HCT116 (cell line): ENCODE results near the gene RNF214. TPM values are rescaled to one million over a fixed set of nuclear protein-coding genes. Genes with fewer than 3 reads are reported as not detected.

Source experiments
- ATAC-seq: fragments of 200-7000 bp; cut with Tn5 transposase; 2 replicates; pipeline ENCODE4 v1.9.1; 2020; ENCODE audit warnings: mild to moderate bottlenecking, moderate library complexity
- BruUV-seq: library from RNA; stranded (reverse); fragments of 400-500 nt; replicated peaks from 2 replicates; lab custom pipeline; 2021; lab: Mats Ljungman, UMichigan
- CTCF ChIA-PET: fragments of 300-600 bp; sonication (Branson Sonifier 250); formaldehyde crosslinking; loops from one replicate; lab custom pipeline; 2021; ENCODE audit warnings: antibody characterized with exemption; lab: Charles Lee
- POLR2A ChIA-PET: fragments of 300-600, 350-600 bp; sonication (Branson Sonifier 250); formaldehyde crosslinking; loops from one replicate; lab custom pipeline; 2021; ENCODE audit warnings: antibody characterized with exemption; lab: Charles Lee
- RAD21 ChIA-PET, 2 experiments: fragments of 300-600 bp; sonication (Branson Sonifier 250); formaldehyde crosslinking; loops; one replicate each; lab custom pipeline; 2023; ENCODE audit warnings: low total read pairs in 2 of 2; ENCODE audit not compliant: uncharacterized antibody in 2 of 2, unreplicated experiment in 2 of 2, low non-redundant PET in 1 of 2; lab: Charles Lee
- DNase-seq: peaks from one replicate; pipeline ENCODE4 v3.0.0-alpha.2; 2010; ENCODE audit warnings: low read depth, low spot score
- H2AFZ ChIP-seq: fragments of 200-600 bp; shearing (Covaris generic), sonication (generic); 2 replicates; pipeline ENCODE4 v1.6.1; 2017; ENCODE audit warnings: low read depth, mixed run types, mixed read lengths, antibody characterized with exemption, low read length; ENCODE audit not compliant: poor library complexity, severe bottlenecking
- H3K27ac ChIP-seq: 2 replicates; pipeline ENCODE4 v1.5.1; 2012; ENCODE audit warnings: low read depth, low read length
- H3K27me3 ChIP-seq: fragments of 200-600 bp; sonication (generic); 2 replicates; pipeline ENCODE4 v1.6.1; 2016; ENCODE audit warnings: mixed run types, low read length, mixed read lengths; ENCODE audit not compliant: insufficient read depth
- H3K36me3 ChIP-seq, 2 experiments: fragments of 200-500 bp in 1 of 2; fragments of 200-600 bp in 1 of 2; sonication (Bioruptor generic) in 1 of 2; sonication (generic) in 1 of 2; 2 replicates each; pipeline versions ENCODE4 v1.5.1 to v1.6.1; 2014 to 2016; ENCODE audit warnings: low read length in 2 of 2, inconsistent platforms in 1 of 2, mixed read lengths in 1 of 2, mixed run types in 1 of 2; ENCODE audit not compliant: insufficient read depth in 2 of 2, control insufficient read depth in 1 of 2
- H3K4me1 ChIP-seq, 2 experiments: fragments of 200-600 bp in 1 of 2; sonication (generic) in 1 of 2; 2 replicates each; pipeline versions ENCODE4 v1.5.1 to v1.6.1; 2012 to 2017; ENCODE audit warnings: low read length in 2 of 2, inconsistent platforms in 1 of 2, mild to moderate bottlenecking in 1 of 2, mixed read lengths in 1 of 2, mixed run types in 1 of 2, moderate library complexity in 1 of 2; ENCODE audit not compliant: insufficient read depth in 2 of 2, control insufficient read depth in 1 of 2
- H3K4me2 ChIP-seq: fragments of 200-600 bp; sonication (generic); 2 replicates; pipeline ENCODE4 v1.6.1; 2017; ENCODE audit warnings: mixed run types, low read length, mixed read lengths
- H3K4me3 ChIP-seq, 2 experiments: fragments of 200-600 bp in 1 of 2; sonication (generic) in 1 of 2; replicated peaks in 1 of 2; 2 replicates each; pipeline ENCODE4 v1.5.1; 2011 to 2016; ENCODE audit warnings: low read length in 2 of 2, control low read depth in 1 of 2, low read depth in 1 of 2, mild to moderate bottlenecking in 1 of 2, mixed read lengths in 1 of 2, mixed run types in 1 of 2
- H3K79me2 ChIP-seq: fragments of 200-600 bp; sonication (generic); 2 replicates; pipeline ENCODE4 v1.6.1; 2017; ENCODE audit warnings: mild to moderate bottlenecking, mixed run types, low read length, moderate library complexity, mixed read lengths; ENCODE audit not compliant: insufficient read depth
- H3K9ac ChIP-seq: fragments of 200-600 bp; sonication (generic); 2 replicates; pipeline ENCODE4 v1.6.1; 2016; ENCODE audit warnings: low read length, mixed read lengths
- H3K9me2 ChIP-seq: fragments of 200-600 bp; sonication (generic), shearing (Covaris generic); 2 replicates; pipeline ENCODE4 v1.6.1; 2017; ENCODE audit warnings: mixed run types, mild to moderate bottlenecking, moderate library complexity; ENCODE audit not compliant: insufficient read depth
- H3K9me3 ChIP-seq, 2 experiments: fragments of 200-500 bp in 1 of 2; fragments of 200-600 bp in 1 of 2; sonication (Bioruptor generic) in 1 of 2; sonication (generic) in 1 of 2; 2 replicates each; pipeline ENCODE4 v1.6.1; 2014 to 2017; ENCODE audit warnings: low read length in 2 of 2, mixed read lengths in 2 of 2, inconsistent platforms in 1 of 2, low read depth in 1 of 2, mild to moderate bottlenecking in 1 of 2, mixed run types in 1 of 2, moderate library complexity in 1 of 2; ENCODE audit not compliant: control insufficient read depth in 1 of 2, insufficient read depth in 1 of 2
- H4K20me1 ChIP-seq: fragments of 200-600 bp; sonication (generic), shearing (Covaris generic); 2 replicates; pipeline ENCODE4 v1.6.1; 2017; ENCODE audit warnings: mixed run types, mild to moderate bottlenecking, moderate library complexity; ENCODE audit not compliant: insufficient read depth
- ATF3 ChIP-seq: IDR thresholded peaks from 2 replicates; pipeline ENCODE4 v1.6.1; 2012
- CBX3 ChIP-seq: IDR thresholded peaks from 2 replicates; pipeline ENCODE4 v1.6.1; 2012; ENCODE audit warnings: low read depth
- CEBPB ChIP-seq: IDR thresholded peaks from 2 replicates; pipeline ENCODE4 v1.6.1; 2012; ENCODE audit warnings: low read depth
- CTCF ChIP-seq, 3 experiments: fragments of 200-600 bp in 1 of 3; sonication (generic) in 1 of 3; IDR thresholded peaks in 2 of 3; conservative IDR thresholded peaks in 1 of 3; 2 replicates each; pipeline ENCODE4 v1.5.1; 2012 to 2017; ENCODE audit warnings: low read depth in 2 of 3, low read length in 2 of 3, antibody characterized with exemption in 1 of 3, borderline replicate concordance in 1 of 3, control low read depth in 1 of 3, mild to moderate bottlenecking in 1 of 3, mixed read lengths in 1 of 3, mixed run types in 1 of 3, moderate library complexity in 1 of 3; ENCODE audit not compliant: insufficient read depth in 1 of 3
- EGR1 ChIP-seq: IDR thresholded peaks from 2 replicates; pipeline ENCODE4 v1.6.1; 2012; ENCODE audit warnings: low read depth
- EZH2 ChIP-seq: fragments of 200-600 bp; sonication (generic); IDR thresholded peaks from 2 replicates; pipeline ENCODE4 v1.6.1; 2017; ENCODE audit warnings: antibody characterized with exemption, mixed run types
- EZH2phosphoT487 ChIP-seq: fragments of 200-600 bp; IDR thresholded peaks from 2 replicates; pipeline ENCODE4 v1.6.1; 2018; ENCODE audit warnings: antibody characterized with exemption, borderline replicate concordance
- MAX ChIP-seq: IDR thresholded peaks from 2 replicates; pipeline ENCODE4 v1.6.1; 2012
- REST ChIP-seq: IDR thresholded peaks from 2 replicates; pipeline ENCODE4 v1.6.1; 2012; ENCODE audit warnings: low read depth
- SIN3A ChIP-seq: IDR thresholded peaks from 2 replicates; pipeline ENCODE4 v1.6.1; 2012; ENCODE audit warnings: low read depth
- SP1 ChIP-seq: IDR thresholded peaks from 2 replicates; pipeline ENCODE4 v1.6.1; 2012; ENCODE audit warnings: low read depth
- SRF ChIP-seq: IDR thresholded peaks from 2 replicates; pipeline ENCODE4 v1.6.1; 2012; ENCODE audit warnings: low read depth
- TCF7L2 ChIP-seq: IDR thresholded peaks from 2 replicates; pipeline ENCODE4 v1.7.0; 2011; ENCODE audit warnings: borderline replicate concordance, inconsistent platforms; ENCODE audit not compliant: insufficient read depth, insufficient read length; ENCODE audit errors: extremely low read depth
- ZNF274 ChIP-seq: fragments of 200-500 bp; sonication (Bioruptor generic); IDR thresholded peaks from 2 replicates; pipeline ENCODE4 v1.6.1; 2014; ENCODE audit warnings: mild to moderate bottlenecking, low read depth, low read length, inconsistent platforms
- intact Hi-C: fragments of 100-400 bp; cut with micrococcal nuclease; formaldehyde crosslinking; loops from 2 replicates; pipeline ENCODE4 v1.10.0; 2022
- total RNA-seq: library from RNA; stranded (reverse); gene quantifications from one replicate; pipeline ENCODE4 v1.2.1, GENCODE V29; 2021; ENCODE audit not compliant: unreplicated experiment

Gene RNF214
- total RNA-seq, 1 experiment from 2014 or later: 29.3 TPM

GRCh38 chr11:117273550-117274289, 41.2 kb downstream of the RNF214 start:
- Histone ChIP-seq H3K27me3 (no peaks in the 10 kb centered on the region), H3K4me2 (no peak overlapping the region), H3K4me1 (0 out of 4 replicates have a peak, but pooled peaks cover 0 to 3% of the 10 kb centered on the region in 2 experiments), H3K36me3 (no peaks in the 10 kb centered on the region), H3K9me2 (no peaks in the 10 kb centered on the region), H2AFZ (no peak overlapping the region), H3K9ac (no peak overlapping the region), H3K4me3 (no peak overlapping the region), H4K20me1 (no peaks in the 10 kb centered on the region), H3K27ac (no peak overlapping the region), H3K9me3 (peaks cover 0 to 5% of the 10 kb centered on the region in 2 experiments; a peak in 1 of 4 replicates), H3K79me2 (no peaks in the 10 kb centered on the region; the same call in 1 of the 2 replicates)
- ChIA-PET RAD21 (no interaction called here), POLR2A (no interaction called here), CTCF (no interaction called here)
- BruUV-seq: no TSS peak
- TF ChIP-seq EZH2 (no peak), REST (no peak), SRF (no peak), EZH2phosphoT487 (no peak)
- ATAC-seq: no peak
- no peak for DNase-seq
- intact Hi-C loops: no loop called here

DNA sequence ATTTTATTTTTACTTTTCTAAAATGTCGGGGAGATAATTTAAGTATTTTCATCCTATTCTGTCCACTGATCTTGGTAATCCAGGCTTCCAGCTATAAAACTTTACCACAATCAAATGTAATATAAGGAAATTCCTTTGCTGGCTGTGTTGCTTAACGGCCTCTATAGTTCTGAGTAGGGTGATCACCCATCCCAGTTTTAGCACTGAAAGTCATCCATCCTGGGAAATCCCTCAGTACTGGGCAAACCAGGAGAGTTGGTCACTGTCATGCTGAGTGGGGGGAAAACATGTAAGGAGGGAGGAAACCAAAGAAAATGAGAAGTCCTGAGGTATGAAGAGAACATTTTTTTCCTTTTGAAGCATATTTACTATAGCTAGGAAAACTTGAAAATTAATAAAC, 45.9 kb downstream of the RNF214 start:
- no peaks in the 10 kb centered on the region for H3K9me2 ChIP-seq
- no peaks in the 10 kb centered on the region for H3K79me2 ChIP-seq
- H3K27ac ChIP-seq: no peak overlapping the region
- peaks cover 0 to 4% of the 10 kb centered on the region in 2 experiments; a peak in 2 of 4 replicates for H3K36me3 ChIP-seq
- ChIA-PET CTCF (no interaction called here), POLR2A (no interaction called here), RAD21 (no interaction called here)
- DNase-seq: no peak
- no peak overlapping the region for H3K4me2 ChIP-seq
- TF ChIP-seq SP1: no peak
- no peak for TF ChIP-seq TCF7L2
- TF ChIP-seq EGR1: no peak
- TF ChIP-seq CEBPB: no peak
- no peak for TF ChIP-seq MAX
- no peak for TF ChIP-seq CBX3
- TF ChIP-seq ATF3: no peak
- no peak for TF ChIP-seq CTCF (IDR thresholded peaks at IDR 0.05 in 2 of 3, conservative IDR thresholded peaks at IDR 0.05 in 1 of 3; ENCODE audit: borderline replicate concordance in 1 of 3, insufficient read depth in 1 of 3, low read depth in 2 of 3, low read length in 2 of 3)
- no peak for TF ChIP-seq ZNF274
- no peak for TF ChIP-seq SIN3A
- BruUV-seq: no TSS peak
- H2AFZ ChIP-seq: no peak overlapping the region
- no peak overlapping the region for H3K9ac ChIP-seq
- intact Hi-C loops: no loop called here
- H3K4me3 ChIP-seq: no peak overlapping the region
- peaks cover 19 to 23% of the 10 kb centered on the region in 2 experiments for H3K4me1 ChIP-seq
- no peaks in the 10 kb centered on the region for H3K27me3 ChIP-seq
- ATAC-seq: no peak
- H3K9me3 ChIP-seq: peaks cover 0 to under 1% of the 10 kb centered on the region in 2 experiments; a peak in 1 of 4 replicates
- H4K20me1 ChIP-seq: no peaks in the 10 kb centered on the region
